Activated naive CD4-positive, alpha-beta T cell (primary cell): ENCODE measurements around the gene LRP6.

Source experiments
- DNase-seq, 4 experiments: peaks; one replicate each; lab custom pipeline; 2025; lab: John Stamatoyannopoulos, UW

The LRP6 gene

DNA sequence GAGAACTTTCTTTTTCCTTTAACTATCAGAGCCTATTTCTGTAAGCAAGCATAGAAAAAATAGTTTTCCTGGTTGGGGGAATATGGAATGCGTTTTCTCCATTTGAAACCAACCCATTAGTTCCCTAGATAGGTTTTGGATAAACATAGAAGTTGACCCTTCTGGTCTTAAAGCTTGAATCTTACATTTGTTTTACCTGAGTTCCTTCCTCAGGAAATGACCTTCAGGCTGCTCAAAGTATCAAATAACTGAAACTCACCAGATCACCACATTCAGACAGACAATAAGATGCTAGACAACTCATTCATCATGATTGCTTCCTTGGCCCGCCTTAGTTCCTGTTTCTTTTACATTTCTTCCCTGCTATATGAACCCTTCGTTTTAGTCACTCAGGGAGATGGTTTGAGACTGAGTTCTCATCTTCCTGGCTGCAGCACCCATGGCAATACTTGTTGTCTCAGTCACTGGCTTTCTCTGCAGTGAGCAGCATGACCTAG is 52.2 kb downstream of the LRP6 start:
- DNase-seq = no peak

DNA sequence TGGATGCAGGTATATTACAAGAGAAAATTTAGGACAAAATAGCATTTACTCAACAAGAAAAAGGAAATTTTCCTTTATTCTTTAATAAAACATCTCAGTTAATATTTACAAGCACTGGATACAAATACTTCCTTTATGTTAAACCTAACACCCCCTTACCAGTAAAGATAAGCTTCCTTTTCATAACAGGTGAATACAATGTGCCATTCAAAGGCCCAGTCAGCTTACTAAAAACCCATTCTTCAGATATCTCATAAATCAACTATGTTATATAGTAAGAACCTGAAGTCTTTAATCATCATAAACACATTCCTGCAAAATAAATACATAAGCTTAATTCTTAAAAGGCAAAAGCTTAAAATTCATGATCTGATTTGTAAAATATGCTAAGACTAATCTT is 52.6 kb downstream of the LRP6 start:
- no peak for DNase-seq

DNA sequence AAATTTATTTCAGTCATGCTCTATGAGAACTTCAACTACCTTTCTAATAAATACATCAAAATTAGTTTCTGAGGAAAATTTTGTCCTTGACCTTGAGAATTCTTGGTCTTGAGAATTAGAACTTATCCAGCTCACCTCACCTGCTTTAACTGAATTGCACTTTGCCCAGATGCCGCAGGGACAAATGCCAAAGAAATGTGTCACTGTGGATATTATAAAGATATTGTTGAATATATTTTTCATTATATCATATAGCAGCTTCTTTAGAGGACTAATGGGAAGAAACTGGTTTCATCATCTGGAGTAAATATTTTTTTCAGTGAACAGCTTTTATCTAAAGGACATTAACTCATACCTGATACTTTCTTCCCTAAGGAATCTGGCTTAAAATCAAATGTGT is 54.1 kb downstream of the LRP6 start:
- no peak for DNase-seq

DNA sequence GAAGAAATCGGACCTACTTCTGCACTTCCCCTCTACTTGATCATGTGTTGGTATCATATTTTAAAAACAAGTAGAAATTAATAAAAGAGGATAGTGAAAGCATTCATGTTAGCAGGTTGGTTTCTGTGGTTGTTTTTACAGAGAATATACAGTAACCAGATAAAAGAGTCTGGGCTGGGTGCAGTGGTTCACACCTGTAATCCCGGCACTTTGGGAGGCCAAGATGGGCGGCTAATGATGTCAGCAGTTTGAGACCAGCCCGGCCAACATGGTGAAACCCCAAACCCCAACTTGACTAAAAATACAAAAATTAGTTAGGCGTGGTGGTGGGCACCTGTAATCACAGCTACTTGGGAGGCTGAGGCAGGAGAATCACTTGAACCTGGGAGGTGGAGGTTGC is 55.9 kb downstream of the LRP6 start:
- DNase-seq = no peak

DNA sequence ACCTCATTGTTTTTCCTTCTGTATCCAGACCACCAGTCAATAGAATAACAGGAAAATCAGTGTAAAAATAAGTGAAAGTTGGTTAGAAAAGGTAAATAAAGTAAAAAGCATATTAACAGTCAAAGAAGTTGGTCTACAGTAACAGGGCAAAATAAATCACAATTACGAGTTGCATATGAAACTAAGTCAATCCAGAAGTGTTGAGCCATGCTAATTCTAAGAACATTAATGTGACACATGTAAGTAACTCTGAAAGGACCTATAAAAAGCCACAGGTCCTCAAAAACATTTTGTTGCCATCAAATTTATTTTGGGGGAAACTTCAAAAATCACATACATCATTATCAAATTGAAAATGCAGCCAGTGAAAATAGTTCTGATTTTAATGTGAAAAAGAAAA is 56.4 kb downstream of the LRP6 start:
- no peak for DNase-seq

DNA sequence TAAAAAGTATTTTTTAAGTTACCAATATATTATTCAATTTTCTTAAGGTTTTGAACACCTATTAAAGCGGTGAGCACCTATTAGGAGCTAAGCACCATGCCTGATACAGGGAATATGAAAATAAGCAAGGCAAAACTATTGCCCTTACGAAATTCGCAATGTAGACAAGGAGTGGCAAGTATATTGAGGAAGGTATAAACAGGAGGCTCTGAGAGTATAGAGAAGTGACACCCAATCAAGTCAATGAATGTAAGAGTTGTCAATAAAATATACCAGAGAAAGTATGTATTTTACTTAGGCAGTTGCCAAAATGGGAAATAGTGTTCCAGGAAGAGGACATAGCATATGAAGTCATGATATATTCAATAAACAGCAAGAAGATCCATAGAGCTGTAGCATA is 57.2 kb downstream of the LRP6 start:
- no peak for DNase-seq

DNA sequence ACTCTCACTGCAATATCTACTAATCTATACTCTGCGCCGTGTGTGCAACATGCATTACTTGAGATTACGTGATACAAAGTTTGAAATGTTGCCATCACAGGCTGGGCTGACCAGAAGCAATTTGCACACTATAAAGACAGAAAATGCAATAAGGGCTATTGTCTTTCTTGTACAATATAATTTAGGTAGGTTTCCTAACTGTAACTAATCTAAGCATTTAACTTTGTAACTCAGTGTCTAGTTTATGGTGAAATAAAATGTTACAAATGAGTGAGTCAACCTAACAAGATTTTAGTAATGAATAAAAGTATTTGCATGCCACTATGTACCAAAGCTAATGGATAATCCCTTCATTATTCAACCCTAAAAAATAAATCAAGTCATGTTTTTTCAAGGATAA is 57.8 kb downstream of the LRP6 start:
- no peak for DNase-seq

DNA sequence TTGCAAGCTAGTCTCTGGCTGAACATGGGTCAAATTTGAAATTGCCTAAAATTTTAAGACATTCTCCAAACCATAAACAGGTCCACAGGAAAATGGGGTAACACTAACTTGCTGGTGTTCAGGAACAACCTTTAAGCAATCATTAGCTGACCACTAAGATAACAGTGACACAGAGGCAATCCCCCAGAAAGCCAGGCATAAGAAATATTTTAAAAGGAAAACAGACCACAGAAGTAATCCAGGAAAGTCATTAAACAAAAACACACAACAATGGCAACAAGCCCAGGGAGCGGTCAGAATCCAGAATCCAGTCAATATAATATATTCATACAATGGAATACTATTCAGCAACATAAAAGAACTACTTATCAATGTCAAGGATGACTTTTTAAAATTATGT is 59.1 kb downstream of the LRP6 start:
- DNase-seq = no peak

DNA sequence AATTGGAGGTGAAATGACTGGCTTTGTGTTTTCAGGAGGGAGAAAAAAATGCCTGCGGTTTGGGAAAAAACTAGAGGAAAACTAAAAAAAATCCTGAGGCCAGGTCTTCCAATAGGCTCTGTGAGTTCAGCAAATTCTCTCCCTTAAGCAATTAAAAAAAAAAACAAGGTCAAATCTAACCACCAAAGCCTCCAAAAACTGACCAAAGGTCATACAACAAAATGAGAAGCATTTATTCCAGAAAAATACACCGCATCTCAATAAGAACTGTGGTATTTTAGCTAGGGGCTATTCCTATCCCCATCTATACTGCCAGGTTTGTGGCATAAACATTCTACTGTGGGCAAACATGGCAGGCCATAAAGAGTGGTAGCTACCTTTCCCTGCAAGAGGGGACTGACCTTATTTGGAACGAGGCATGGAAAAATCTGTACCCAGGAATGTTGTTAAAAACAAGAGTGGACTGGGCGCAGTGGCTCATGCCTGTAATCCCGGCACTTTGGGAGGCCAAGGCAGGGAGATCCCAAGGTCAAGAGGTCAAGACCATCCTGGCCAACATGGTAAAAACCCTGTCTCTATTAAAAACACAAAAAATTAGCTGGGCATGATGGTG is 60.0 kb downstream of the LRP6 start:
- no peak for DNase-seq

DNA sequence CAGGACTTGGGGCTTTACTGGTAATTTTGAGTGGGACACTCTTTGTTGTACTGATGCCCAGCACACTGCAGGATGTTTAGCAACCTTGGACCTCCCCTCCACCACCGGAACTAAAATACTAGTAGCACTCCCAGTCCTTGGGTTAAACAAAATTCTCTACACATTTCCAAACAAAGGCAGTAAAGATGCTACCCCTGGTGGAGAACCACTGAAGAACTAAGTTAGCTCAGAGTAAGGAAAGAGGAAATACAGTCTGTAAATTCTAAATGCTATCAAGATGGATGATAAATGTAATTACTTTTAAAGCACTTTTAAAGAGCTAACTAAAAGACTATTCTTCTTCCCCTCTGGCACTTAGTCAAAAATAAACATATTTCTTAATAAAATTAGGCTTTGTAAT is 64.1 kb downstream of the LRP6 start:
- DNase-seq = no peak

DNA sequence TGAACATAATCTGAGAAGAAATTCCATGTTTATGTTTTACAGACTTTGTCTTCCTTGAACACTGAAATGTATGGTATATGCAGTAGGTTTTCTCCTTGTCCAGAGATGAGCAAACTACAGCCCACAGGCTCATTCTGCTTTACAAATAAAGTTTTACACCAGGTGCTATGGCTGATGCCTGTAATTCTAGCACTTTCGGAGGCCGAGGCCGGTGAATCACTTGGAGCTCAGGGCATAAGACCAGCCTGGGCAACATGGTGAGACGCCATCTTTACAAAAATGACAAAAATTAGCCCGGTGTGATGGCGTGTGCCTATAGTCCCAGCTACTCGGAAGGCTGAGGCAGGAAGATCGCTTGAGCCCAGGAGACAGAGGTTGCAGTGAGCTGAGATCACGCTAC is 64.7 kb downstream of the LRP6 start:
- no peak for DNase-seq

DNA sequence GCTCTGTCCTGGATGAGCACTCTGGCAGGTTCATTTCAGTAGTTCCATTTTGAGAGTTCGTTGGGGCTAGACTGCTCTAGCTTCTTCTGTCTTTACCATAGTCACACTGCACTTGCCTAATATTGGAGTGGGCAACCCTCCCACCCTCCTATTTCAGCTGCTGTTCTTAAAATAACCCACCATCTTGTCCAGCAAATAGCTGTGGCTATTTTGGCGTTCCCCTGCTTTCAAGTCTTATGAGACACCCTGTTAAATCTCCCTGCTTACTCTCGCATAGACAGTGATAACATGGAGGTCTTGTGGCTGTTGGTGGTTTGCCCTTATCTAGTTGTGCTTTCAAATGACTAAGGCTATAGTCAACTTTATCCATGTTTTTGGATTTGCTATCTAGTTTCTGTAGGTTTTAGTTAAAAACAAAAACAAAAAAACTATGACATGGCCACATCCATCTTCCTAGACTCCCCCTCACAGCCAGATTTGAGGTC is 65.5 kb downstream of the LRP6 start:
- no peak for DNase-seq

DNA sequence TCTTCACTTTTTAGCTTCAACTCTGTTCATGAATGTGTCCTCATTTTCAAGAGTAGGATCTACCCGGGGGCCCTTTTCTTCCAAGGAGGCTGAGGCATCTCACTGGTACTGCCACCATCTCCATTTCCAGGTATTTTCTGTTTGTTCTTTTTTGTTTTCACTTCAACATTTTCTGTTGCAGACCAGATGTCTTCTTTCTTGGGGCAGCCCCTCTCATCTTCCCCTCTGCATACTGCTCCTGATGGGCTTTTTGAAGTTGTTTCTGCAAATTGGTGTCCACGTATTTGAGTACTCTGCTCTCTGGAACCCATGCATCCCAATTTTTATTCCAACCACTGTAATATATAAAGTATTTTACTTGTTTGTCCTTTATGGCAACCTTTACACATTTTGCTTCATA is 66.5 kb downstream of the LRP6 start:
- DNase-seq = no peak

DNA sequence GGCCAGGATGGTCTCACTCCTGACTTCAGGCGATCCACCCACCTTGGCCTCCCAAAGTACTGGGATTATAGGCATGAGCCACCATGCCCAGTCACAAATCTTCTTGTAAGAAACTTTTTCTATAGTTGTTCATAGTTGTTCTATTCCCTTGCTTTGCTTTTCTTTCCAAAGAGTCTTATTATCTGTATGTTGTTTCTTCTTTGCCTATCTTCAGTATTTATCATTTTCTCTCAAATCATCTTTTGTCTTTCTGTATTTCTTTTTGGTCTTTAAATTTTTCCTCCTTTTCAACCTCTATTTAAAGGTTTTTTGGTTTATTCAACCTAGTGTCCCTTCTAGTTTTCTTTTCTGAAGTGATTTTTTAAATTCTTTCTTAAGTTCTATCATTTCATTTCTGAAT is 68.7 kb downstream of the LRP6 start:
- DNase-seq = no peak

DNA sequence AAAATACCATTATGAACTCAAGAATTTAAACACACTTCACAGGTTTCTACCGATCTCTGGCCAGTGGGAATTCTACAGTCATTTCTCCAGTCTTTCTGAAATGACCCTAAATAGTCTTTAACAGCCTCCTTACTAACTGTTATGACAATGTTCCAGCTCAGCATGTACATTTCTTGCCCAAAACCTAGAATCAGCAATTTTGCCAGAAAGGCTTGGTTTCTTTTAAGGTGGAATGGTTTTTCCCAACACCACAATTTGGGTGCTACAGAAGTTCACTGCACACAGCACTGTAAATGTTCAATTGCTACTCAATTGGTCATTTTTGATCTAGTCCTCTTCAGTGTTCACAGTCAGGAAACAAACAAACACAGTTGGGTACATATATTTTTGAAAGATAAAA is 69.7 kb downstream of the LRP6 start:
- no peak for DNase-seq

DNA sequence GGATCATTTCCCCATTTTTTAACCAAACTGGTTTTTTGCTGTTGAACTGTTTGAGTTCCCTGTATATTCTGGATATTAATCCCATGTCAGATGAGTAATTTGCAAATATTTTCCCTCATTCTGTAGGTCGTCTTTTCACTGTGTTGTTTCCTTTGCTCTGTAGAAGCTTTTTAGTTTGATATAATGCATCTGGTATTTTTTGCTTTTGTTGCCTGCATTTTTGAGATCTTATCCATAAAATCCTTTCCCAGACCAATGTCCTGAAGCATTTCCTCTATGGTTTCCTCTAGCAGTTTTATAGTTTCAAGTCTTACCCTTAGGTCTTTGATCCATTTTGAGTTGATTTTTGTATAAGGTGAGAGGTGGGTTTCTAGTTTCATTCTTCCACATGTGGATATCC is 71.3 kb downstream of the LRP6 start:
- no peak for DNase-seq

DNA sequence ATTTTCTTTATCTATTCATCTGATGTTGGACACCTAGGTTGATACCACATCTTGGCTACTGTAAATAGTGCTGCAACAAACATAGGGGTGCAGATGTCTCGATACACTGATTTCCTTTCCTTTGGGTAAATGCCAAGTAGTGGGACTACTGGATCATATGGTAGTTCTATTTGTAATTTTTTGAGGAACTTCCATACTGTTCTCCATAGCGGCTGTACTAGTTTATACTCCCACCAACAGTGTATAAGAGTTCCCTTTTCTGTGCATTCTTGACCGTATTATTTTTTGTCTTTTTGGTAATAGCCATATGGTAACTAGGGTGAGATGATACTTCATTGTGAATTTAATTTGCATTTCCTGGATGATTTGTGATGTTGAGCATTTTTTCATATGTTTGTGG is 71.8 kb downstream of the LRP6 start:
- DNase-seq = no peak

DNA sequence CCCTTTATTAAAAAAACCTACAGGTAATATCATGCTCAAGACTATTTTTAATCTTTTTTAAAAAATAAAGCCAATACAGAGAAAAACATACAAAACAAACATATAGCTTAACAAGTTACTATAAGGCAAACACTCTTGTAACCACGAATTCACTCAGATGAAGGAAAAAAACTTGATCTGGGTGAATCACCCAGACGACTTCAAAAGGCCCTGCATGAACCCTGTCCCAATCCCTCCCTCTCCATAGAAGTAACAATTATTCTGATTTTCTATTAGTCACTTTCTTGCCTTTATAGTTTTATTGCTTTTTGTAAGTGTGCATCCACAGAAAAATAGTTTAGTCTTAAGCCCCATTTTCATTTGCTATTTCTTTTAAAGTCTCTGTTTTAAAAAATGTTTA is 72.6 kb downstream of the LRP6 start:
- no peak for DNase-seq

DNA sequence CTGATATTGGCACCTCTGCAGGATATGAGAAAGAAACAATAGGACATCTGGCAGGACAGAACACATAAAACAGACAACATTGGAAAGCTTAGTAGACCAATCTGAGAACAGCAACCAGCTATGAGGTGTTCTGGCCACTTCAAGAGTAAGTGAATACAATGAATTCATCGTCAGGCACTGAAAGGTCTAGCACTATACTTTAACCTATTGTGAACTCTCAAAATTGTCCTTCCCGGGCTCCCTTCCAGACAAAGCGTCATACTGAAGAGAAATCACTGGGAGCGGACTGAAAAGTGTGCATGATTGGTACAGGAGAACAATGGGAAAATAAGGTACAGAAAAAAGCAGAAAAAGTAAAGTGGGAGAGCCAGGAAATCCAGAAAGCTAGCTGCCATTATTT is 75.8 kb downstream of the LRP6 start:
- DNase-seq = no peak

DNA sequence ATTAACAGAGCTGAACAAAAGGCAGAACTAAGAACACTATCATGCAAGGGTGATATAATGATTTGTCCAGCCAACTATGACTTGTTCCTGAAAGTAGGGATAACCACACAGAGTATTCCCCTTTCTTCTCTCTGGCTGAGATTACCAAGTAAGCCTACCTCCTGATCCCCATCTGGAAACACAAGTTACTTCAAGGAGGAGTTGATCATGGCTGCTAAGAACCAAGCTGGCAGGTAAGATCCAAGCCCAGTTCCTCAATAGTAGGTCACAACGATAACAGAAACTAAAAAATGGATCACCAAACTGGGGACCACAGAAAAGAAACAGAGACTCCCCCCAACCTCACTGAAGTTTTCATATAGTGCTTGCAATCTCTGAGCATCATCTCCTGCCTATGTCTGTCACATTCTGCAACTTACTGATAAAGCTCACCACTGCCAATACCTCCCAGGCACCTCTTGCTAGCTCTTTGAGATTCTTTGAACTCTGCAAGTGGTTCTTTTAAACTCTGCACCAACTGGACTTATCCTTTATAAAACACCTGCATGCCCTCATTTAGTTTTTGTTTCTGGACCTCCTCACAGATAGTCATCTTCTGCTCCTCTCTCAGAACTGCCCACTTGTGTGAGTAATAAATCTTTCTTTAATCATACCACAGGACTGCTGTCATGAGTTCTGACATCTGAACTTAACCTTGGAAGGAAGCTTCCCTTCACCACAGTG is 76.6 kb downstream of the LRP6 start:
- no peak for DNase-seq

DNA sequence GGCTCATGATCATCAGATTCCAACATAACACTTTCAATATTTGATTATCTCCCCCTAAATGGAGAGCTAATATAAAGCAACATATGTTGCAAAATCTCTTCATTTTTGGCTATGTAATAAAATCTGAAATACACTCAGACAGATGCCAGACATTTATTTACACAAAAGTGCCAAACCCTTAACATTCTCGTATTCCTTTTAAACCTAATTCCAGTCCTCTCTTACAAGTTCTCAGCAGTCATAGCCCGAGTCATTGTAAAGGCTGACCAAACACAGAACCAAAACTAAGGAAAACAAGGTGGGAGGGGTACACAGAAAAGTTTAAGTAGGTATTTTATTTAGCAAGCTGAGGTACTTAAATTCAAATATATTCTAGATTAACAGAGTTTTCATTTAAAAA is 81.4 kb downstream of the LRP6 start:
- no peak for DNase-seq

DNA sequence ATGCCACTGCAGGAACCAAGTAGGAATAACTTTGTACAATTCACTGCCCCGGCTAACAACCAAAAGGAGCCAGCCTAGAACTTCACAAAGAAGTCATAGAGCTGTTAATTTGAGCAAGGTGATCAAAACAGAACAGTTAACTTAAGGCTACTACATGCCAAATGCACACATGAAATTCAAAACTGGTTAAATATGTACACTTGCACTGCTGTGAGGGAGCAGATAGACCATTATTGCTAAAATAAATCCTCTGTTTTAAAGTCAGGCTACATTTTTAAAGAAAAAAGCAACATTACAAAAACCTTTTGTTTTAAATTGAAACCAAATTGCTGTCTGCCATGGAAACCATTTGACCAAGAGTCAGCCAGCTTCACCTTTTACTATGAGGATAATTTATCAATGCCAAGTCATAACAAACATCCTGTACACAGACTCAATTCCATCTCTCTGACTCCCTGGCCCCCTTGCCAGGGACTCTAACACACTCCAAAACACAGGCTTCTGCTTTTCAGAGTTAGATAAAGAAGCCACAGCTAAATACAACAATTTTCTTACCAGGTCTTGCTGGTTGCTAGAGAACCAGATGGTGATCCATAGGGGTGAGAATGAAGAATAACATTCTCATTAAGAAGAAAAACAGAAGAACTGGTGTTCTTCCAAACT is 84.0 kb downstream of the LRP6 start:
- no peak for DNase-seq

DNA sequence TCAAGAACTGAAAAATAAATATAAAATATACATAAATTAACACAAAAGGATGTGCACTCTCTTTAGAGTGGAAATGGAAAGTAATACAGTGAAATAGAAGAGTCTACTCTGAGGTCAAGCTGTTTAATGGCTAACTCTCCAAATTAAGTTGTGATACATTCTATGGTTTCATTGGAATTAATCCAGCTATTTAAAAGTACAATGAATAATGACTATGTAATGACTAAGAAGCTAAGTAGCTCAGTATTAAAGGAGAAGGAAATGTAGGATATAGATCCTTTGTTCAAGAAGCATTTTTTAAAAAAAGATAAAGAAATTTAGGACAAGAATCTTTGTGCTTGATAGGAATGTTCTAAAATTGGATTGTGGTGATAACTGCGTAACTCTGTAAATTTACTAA is 85.3 kb downstream of the LRP6 start:
- DNase-seq = no peak
